Measurements from ENCODE around the gene ACSS1.
"Not testable (repeated sequence)": the region's sequence is repeated elsewhere in the genome, so short reads cannot be mapped to it uniquely, and the experiment has no call there.

The ACSS1 gene

DNA sequence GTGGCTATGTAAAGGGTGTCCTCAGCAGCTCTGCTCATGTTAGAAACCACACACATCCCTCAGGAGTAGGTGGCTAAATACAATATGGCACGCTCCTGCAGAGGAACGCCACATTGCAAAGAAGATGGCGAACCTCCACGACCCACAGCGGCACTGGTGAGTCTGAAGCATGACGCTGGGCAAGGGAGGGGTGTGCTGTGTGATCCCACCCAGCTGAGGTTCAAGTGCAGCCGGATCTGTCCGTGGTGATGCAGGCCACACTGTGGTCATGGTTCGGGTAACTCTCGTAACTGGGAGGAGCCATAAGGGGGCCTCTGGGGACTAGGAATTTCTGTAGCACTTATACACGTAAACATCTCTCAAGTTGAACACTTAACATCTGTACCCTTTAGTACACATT is 42.0 kb downstream of the ACSS1 start:
- no peak for DNase-seq (ENCODE audit: low read depth, low spot score)
- no peak overlapping the region for H3K27ac ChIP-seq

DNA sequence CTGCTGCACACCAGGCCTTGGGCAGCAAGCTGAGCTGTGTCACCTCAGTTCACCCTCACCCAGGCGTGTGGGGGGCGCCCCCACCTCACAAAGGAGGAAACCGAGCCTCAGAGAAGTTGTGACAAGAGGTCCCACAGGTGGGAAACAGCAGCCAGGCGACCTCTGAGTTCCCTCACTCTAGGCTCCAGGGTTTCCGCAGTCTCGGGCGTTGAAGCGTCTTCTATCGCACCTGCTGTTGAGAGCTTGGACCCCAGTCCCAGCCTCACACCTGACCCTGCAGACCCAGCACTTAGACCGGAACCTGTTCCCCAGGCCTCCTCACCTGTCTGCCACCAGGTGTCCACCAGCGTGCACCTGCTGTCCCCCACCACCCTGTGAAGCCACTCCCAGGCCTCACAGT is 43.1 kb downstream of the ACSS1 start:
- no peak for DNase-seq (ENCODE audit: low read depth, low spot score)
- no peak overlapping the region for H3K27ac ChIP-seq

DNA sequence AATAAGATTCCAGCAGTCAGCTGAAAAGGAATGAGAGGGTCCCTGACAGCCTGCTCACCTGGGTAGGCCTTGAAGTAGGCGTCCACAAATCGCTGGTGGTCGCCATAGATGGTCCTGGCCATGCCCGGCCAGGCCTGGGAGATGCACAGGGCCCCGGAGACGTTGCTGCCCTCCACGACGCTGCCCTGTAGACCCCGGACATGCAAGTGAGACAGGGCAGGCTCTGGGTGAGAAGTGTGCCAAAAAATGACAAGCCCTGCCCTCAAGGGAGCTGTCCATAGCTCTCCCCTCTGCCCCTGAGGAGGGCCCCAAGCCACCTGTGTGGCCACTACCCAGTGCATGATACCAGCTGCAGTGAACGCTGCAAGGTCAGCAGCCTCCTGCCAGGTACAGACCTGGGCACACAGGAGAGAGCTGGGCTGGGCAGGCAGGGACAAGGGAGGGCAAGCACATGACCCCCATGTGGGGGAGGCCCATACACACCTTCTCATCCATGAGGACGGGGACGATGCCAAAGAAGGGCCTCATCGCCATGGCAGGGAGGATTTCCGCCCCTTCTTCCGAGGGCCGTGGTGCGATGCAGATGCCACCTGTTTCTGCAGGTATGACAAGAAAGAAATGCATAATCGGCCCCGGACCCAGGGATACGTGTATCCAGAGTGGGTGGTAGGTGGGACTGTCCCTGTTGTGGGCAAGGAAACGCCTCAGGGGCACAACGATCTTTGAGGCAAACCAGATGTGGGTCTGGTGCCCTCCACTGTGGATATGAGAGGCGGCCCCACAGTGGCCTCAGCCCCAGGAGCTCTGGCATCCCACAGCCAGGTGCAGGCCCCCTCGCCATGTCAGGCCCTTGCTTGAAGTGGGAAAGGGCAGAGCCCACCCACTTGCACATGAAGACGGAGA is 44.2 kb downstream of the ACSS1 start:
- H3K27ac ChIP-seq, result no peak overlapping the region
- DNase-seq (ENCODE audit: low read depth, low spot score), result no peak

DNA sequence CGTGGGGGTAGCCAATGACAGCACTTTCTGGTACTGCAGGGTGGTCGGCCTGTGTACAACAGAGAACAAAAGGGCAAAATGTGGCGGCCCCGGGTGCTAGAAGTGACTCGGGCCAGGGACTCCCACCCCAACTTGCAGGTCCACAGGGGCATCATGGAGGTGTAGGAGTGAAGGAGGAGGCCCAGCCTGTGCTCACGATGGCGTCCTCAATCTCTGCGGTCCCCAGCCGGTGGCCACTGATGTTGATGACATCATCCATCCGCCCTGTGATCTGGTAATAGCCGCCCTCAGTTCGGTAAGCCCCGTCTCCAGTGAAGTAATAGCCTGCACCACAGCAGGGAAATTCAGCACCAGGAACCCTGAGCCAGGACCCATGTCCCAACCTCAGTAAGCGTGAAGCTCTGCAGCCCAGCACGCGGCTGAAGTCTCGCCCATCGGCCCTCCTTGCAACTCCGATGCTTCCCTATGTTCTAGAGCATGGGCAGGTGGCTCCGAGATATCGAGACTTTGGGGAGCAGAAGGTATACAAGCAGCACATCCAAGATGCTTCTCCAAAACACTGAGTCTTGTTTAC is 45.2 kb downstream of the ACSS1 start:
- no peak for DNase-seq (ENCODE audit: low read depth, low spot score)
- H3K27ac ChIP-seq, result no peak overlapping the region

DNA sequence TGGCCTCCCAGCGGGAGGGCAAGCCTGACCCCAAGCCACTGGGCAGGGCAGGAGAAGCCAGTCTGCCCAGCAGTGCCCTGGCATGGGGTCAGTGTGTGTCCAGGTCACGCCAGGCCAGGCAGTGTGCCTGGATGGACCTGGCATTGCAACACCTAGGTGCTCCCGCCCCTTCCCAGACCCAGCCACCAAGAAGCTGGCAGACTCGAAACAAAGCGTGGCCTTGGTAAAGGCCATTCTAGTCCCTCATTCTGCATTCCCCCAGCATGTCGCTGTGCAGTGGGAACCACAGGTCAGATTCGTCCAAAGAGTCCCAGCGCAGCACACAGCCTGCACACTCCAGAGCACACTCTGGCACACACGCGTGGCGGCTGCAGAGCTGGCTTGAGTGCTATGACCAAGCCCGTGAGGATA is 46.1 kb downstream of the ACSS1 start:
- DNase-seq (ENCODE audit: low read depth, low spot score), result no peak
- no peak overlapping the region for H3K27ac ChIP-seq

DNA sequence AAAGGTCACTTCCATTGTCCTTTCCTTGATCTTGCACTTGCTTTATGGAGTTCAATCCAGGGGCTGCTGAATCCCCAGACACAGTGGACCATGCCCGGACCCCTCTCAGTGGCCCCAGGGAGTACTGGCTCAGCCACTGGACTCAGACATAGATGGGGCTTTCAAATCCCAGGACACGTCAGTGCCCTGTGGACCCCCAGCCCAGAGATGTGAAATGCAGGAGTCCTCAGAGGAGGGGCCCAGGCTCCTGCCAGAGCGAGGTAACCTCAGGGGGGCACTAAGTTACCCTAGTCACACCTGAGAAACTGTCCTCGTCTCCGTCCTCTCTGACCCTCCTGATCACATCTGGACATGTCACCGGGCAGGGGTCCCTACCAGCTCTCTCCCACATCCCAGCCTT is 46.7 kb downstream of the ACSS1 start:
- no peak overlapping the region for H3K27ac ChIP-seq
- DNase-seq (ENCODE audit: low read depth, low spot score), result no peak

DNA sequence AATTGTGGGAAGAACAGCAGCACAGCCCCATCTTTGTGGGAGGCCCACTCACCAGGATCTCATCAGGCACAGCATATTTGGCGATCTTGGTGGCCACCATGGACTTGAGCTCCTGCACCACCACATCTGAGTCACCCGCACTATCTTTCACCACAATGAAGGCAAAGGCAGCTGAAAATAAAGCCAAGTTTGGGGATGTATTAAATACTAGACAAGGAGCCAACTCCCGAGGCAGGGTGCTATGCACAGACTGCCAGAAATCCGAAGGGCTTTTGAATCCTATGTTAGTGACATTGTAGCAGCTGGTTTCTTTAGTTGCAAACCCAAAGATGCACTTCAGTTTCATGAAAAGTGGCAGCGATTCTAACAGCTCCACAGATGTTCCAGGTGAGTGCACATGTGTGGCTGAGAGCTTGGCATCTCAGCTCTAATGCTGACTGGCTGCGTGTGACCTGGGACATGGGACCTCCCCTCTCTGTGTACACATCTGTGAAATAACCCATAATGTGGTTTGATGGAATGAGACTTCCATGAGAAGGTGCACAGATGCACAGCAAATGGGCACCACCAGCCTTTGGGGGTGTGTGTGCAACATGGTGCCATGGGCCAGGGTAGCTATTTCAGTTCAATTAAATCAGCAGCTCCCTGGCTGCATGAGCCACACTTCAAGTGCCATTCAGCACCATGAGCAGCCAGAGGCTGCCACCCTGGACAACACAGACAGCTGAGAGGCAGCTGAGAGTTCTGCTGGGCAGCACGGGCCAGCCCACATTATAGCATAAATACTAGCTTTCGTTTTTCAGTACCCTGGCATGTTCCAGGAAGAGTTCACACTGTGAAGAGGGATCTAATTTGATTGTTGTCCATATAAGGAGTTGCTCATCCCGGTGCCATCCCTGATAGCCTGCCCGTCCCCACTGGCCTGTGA is 48.5 kb downstream of the ACSS1 start:
- H3K27ac ChIP-seq, result no peak overlapping the region
- no peak for DNase-seq (ENCODE audit: low read depth, low spot score)

DNA sequence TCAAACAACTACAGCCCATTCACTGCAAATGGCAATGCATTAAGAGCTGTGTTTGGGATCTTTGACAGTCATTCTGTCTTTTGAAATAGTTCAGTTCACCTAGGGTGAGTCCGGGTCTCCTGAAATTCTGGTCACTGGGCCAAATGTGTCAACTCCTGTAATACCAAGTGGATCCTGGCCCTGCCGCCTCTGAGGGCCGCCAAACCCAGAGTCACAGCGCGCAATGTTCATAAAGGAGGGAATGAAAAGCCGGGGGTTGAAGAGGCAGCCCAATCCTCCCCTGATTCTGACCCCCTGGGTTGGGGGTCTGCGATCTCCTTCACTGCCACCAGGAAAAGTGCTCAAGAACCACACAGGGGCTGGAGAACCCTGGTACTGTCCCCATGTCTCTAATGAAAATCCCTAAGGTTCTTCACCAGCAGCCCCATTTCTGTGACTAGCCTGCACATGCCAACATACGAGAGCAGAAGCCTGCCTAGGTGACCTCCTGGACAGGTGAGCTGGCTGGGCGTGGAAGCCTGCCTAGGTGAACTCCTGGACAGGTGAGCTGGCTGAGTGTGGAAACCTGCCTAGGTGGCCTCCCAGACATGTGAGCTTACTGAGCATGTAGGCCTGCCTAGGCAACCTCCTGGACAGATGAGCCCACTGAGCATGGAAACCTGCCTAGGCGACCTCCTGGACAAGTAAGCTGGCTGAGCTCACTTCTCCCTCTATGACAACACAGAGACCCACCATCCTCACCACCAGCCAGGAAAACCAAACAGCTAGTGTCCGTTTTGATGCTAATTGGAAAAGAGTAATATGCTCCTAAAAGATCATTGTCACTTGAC is 49.3 kb downstream of the ACSS1 start:
- H3K27ac ChIP-seq, result no peak overlapping the region
- DNase-seq (ENCODE audit: low read depth, low spot score), result no peak

DNA sequence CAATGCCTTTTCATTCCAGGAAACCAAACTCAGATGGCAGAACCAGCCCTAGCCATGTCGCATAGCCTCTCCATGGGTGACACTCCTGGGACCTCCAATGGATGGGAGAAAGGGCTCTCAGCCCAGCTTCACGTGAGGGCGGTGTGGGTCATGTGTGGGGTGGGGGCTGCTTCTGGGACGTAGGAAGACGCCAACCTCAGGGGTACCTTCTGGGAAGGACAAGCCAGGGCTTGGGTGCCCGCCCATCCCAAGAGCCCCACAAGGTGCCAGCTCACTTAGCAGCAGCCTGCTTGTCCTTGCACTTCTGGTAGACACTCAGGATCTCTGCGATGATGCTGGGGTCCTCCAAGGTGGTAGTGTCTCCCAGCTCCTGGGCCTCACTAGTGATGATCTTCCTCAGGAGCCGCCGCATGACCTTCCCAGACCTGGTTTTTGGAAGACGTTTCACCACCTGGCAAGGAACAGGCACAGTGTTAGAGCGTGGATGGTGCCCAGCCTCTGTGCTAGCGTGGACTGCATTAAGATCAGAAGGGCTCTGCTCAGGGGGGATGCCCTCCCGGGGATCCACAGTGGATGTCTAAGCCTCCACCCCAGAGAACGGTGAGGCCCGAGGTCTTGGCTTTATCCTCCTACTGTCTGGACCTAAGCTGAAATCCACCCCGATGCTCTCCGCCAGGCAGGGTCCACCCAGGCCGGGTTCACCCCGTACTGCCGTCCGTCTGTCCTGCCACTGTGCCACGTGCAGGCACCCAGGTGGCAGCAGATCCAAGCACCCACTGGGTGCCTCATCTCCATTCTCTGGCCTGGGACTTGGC is 50.2 kb downstream of the ACSS1 start:
- H3K27ac ChIP-seq, result no peak overlapping the region
- no peak for DNase-seq (ENCODE audit: low read depth, low spot score)

DNA sequence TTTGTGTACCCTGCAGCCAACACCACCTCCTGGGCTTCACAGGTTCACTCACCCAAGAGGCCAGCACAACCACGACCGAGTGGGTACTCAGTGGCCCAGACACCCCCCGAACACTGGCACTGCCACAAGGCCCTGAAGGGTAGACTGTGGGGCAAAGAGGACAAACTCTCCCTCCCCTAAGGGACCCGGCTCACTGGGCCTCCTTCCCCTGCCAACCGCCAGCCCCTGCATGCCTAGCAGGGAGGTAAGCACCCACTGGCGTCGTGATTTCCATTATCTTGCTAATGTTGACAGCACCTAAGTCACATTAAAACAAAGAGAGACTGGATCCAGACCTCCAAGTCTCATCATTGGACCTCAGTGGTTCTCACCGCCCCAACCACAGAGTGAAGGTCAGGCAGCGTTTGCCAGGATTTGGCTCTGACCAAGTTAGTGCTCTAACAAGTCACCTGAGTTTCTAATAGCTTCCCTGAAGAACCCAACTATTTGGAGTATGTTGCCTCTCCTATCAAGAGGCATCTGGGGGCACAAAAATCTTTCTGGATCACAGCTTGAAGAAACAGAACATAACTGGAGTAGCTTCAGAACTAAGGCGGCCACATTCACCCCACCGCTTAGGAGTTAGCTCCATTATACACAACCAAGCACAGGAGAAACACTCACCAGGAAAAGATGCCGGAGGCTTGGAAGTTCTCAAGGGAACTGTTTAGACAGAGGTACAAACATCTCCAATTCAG is 51.3 kb downstream of the ACSS1 start:
- H3K27ac ChIP-seq, result no peak overlapping the region
- no peak for DNase-seq (ENCODE audit: low read depth, low spot score)

DNA sequence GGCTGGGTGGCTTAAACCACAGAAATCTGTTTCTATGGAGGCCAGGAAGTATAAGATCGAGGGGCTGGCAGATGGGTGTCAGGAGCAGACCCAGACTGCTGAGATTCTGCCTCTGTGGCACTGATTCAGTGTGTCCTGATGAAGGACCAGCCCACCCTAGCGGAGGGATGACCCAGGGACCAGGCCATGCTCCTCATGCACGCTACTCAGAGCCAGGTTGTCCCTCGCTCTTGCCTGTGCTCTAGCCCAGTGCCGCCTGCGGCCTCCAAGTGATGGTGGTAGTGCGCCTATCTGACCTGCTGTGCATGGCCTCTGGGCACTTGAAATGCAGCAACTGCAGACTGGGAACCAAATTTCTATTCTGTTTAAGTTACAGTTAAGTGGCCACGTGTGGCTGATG is 52.3 kb downstream of the ACSS1 start:
- H3K27ac ChIP-seq, result no peak overlapping the region
- no peak for DNase-seq (ENCODE audit: low read depth, low spot score)

DNA sequence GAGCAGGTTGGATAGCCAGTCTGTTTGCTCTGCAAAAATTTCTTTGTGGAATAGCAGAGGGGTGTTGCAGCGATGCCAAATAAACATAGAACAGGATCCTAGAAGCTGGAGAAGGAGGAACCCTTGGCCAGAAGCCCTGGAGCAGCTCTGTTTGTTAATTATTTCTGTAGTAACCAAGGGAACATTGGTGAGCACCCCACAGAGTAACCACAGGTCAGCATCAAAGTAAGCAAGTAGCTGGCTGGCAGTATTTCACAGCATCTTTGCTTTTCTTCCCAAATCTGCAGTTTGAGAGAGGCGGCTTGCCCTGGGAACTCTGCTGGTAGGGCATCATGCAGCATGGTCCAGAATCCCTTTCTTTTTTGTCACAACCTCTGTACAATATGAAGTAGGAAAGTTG is 52.7 kb downstream of the ACSS1 start:
- no peak for DNase-seq (ENCODE audit: low read depth, low spot score)
- H3K27ac ChIP-seq, result no peak overlapping the region

DNA sequence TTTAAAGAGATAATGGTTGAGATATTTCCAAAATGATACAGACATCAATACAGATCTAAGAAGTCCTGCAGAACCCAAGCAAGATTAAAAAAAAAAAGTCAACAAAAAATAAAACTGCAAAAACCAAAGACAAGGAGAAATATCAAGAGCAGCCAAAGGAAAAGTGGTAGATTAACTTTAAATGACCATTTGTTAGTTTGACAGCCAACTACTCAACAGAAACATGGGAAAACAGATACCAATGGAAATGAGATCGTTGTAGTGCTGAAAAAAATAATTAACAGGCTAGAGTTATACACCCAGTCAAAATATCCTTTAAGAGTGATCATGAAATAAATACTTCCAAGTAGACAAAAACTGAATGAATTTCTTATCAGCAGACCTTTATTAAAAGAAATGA is 54.9 kb downstream of the ACSS1 start:
- no peak overlapping the region for H3K27ac ChIP-seq
- DNase-seq (ENCODE audit: low read depth, low spot score), result no peak

DNA sequence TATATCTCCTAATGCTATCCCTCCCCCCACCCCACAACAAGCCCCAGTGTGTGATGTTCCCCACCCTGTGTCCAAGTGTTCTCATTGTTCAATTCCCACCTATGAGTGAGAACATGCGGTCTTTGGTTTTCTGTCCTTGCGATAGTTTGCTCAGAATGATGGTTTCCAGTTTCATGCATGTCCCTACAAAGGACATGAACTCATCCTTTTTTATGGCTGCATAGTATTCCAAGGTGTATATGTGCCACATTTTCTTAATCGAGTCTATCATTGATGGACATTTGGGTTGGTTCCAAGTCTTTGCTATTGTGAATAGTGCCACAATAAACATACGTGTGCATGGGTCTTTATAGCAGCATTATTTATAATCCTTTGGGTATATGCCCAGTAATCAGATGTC is 56.6 kb downstream of the ACSS1 start:
- not testable (repeated sequence) for DNase-seq (ENCODE audit: low read depth, low spot score); H3K27ac ChIP-seq

DNA sequence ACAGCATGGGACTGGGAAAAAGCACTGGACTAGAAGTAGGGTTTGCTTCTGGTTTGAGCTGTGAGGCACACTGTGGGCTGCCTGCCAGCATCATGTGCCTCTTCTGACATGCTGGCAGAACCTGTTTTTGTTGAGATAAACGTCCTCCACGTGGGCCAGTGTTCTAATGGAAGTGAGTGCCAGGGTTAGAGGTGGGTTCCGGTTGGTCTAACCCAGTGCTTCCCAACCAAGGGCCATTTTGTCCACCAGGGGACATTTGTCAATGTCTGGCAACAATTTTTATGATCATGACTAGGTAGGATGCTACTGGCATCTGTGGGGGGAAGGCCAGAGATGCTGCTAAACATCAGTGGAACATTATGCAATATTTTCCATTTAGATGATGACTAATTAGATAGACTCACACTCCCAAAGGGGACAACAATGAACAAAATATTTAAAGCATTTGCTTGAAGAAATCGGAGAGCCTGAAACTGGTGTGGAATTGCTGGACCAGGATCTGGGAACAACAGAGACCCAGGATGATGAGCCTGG is 57.6 kb downstream of the ACSS1 start:
- H3K27ac ChIP-seq, result peak overlapping the region; percentile 25
- peak; percentile 84 for DNase-seq (ENCODE audit: low read depth, low spot score)

DNA sequence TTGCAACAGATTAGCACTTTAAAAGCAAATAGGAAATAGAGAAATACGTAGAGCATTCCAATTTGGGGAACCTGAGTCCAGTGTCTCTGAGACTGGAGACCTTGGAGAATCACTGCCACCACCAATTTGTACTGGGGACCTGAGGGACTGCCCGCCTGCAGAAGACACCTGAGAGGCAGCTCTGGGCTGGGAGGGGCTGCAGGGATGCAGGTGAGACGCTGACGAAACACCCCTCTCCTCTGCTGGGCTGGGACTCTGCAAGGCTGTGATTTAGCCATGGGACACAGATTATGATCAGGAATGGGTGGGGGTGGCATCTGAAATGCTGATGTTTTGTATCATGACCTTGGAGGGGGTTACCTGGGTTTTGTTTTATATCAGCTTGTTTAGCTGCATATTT is 58.4 kb downstream of the ACSS1 start:
- DNase-seq (ENCODE audit: low read depth, low spot score), result no peak

DNA sequence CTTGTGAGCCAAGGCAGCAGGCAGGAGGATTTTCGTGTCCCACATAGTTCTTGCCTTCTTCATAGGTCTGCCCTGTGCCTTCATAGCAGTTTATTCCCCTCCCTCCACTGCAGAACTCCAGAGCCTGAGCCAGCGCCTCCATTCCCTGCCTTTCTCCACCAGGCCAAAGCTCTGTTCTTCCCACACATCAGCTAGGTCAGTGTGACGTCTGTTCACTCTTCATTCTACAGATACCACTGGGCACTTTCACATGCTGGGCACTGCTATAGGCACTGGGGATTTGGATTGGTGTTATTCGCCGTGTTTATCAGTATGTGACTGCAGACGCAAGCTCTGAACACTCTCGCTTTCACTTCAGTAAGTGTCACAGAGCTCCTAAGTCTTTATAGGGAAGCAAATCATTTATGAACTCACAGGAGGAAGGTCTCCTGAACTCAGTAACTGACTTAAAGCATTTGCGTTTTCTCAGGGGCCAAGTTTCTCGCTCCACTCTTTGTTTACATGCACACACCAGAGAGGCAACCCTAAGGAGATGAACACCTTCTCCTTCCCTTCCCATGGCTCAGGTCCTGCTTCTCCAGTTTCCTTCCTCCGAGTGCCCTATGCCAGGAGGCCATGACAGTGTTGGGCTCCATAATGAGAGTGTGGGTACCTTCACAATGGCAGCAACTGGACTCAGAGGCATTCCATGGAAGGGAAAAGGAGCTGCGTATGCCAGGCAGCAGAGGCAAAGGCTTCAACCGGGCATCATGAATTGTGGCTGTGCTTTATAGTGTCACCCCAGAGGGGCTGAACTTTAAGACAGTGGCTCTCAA is 59.1 kb downstream of the ACSS1 start:
- DNase-seq (ENCODE audit: low read depth, low spot score), result no peak
- no peak overlapping the region for H3K27ac ChIP-seq

More for the DNA sequence above, 58.4 kb downstream of the ACSS1 start:
- H3K27ac ChIP-seq, result no peak overlapping the region

Measured in epithelial cell of prostate (primary cell).